H1 (cell line): ENCODE results near the gene PCID2. TPM values are rescaled to one million over a fixed set of nuclear protein-coding genes. Genes with fewer than 3 reads are reported as not detected.

ENCODE experiments used
- CTCF ChIA-PET: fragments of 300-600 bp; sonication (Branson Sonifier 250); formaldehyde crosslinking; loops from one replicate; lab custom pipeline; 2021; ENCODE audit not compliant: partially characterized antibody; lab: Charles Lee
- POLR2A ChIA-PET: fragments of 300-600 bp; sonication (Branson Sonifier 250); formaldehyde crosslinking; loops from one replicate; lab custom pipeline; 2021; ENCODE audit warnings: inconsistent platforms; ENCODE audit not compliant: partially characterized antibody; lab: Charles Lee
- DNase-seq, 2 experiments: peaks; one replicate each; pipeline versions ENCODE4 v3.0.0 to v3.0.0-alpha.2; 2010 to 2022; ENCODE audit warnings: low spot score in 2 of 2, low read depth in 1 of 2, mixed read lengths in 1 of 2
- FAIRE-seq: peaks from 2 replicates; lab custom pipeline; 2011; peaks lifted over from hg19 to GRCh38; lab: Jason Lieb, UNC
- H2AFZ ChIP-seq: 2 replicates; pipeline ENCODE4 v1.8.1; 2012; ENCODE audit warnings: low read length, inconsistent platforms
- H2AK5ac ChIP-seq: 2 replicates; pipeline ENCODE4 v1.6.1; 2013; ENCODE audit warnings: low read depth, low read length
- H2BK120ac ChIP-seq: replicated peaks from 2 replicates; pipeline ENCODE3; 2013; ENCODE audit warnings: low read depth, low read length, inconsistent platforms
- H2BK12ac ChIP-seq: 2 replicates; pipeline ENCODE4 v1.6.1; 2013; ENCODE audit warnings: low read depth, low read length
- H2BK15ac ChIP-seq: 2 replicates; pipeline ENCODE4 v1.6.1; 2013; ENCODE audit warnings: low read length
- H2BK20ac ChIP-seq: 2 replicates; pipeline ENCODE4 v1.6.1; 2013; ENCODE audit warnings: low read length
- H2BK5ac ChIP-seq: 2 replicates; pipeline ENCODE4 v1.6.1; 2013; ENCODE audit warnings: low read depth, low read length
- H3K14ac ChIP-seq: 2 replicates; pipeline ENCODE4 v1.6.1; 2013; ENCODE audit warnings: inconsistent platforms; ENCODE audit not compliant: insufficient read length
- H3K18ac ChIP-seq: 2 replicates; pipeline ENCODE4 v1.6.1; 2013; ENCODE audit warnings: low read length; ENCODE audit errors: extremely low read depth
- H3K23ac ChIP-seq: 2 replicates; pipeline ENCODE4 v1.6.1; 2013; ENCODE audit warnings: inconsistent platforms; ENCODE audit not compliant: insufficient read length
- H3K23me2 ChIP-seq: 2 replicates; pipeline ENCODE4 v1.6.1; 2013; ENCODE audit warnings: low read depth, low read length
- H3K27ac ChIP-seq: 2 replicates; pipeline ENCODE4 v1.6.1; 2011; ENCODE audit warnings: low read depth, low read length, inconsistent platforms
- H3K27me3 ChIP-seq, 4 experiments: replicated peaks in 1 of 4; 1 replicate in 1 of 4; 2 replicates in 3 of 4; pipeline versions ENCODE4 v1.6.1 to v1.8.1; 2011 to 2013; ENCODE audit warnings: low read length in 3 of 4, mild to moderate bottlenecking in 3 of 4, inconsistent platforms in 2 of 4, mixed read lengths in 2 of 4, moderate library complexity in 1 of 4; ENCODE audit not compliant: control insufficient read depth in 3 of 4, insufficient read depth in 3 of 4; ENCODE audit errors: extremely low read depth in 1 of 4
- H3K36me3 ChIP-seq, 4 experiments: 2 replicates each; pipeline versions ENCODE4 v1.6.1 to v1.8.1; 2011 to 2013; ENCODE audit warnings: mild to moderate bottlenecking in 4 of 4, low read length in 3 of 4, moderate library complexity in 2 of 4, control low read depth in 1 of 4, inconsistent platforms in 1 of 4; ENCODE audit not compliant: insufficient read depth in 4 of 4, control insufficient read depth in 2 of 4
- H3K4ac ChIP-seq: replicated peaks from 2 replicates; pipeline ENCODE3; 2013; ENCODE audit warnings: low read length, low read depth, mixed read lengths, inconsistent platforms; ENCODE audit not compliant: insufficient read length
- H3K4me1 ChIP-seq, 4 experiments: replicated peaks in 1 of 4; 1 replicate in 1 of 4; 2 replicates in 3 of 4; pipeline versions ENCODE4 v1.6.1 to v1.8.1; 2011 to 2013; ENCODE audit warnings: low read length in 3 of 4, inconsistent platforms in 2 of 4, mixed read lengths in 1 of 4; ENCODE audit not compliant: insufficient read depth in 4 of 4, control insufficient read depth in 3 of 4
- H3K4me2 ChIP-seq, 2 experiments: 2 replicates each; pipeline versions ENCODE4 v1.6.1 to v1.8.1; 2011 to 2013; ENCODE audit warnings: low read depth in 2 of 2, low read length in 2 of 2, control low read depth in 1 of 2, inconsistent platforms in 1 of 2, mild to moderate bottlenecking in 1 of 2; ENCODE audit not compliant: insufficient read depth in 1 of 2
- H3K4me3 ChIP-seq, 4 experiments: fragments of 200-600, 300-600 bp in 1 of 4; sonication (generic), shearing (Covaris generic), sonication (Bioruptor Twin) in 1 of 4; 2 replicates each; pipeline versions ENCODE4 v1.5.1 to v1.8.1; 2011 to 2016; ENCODE audit warnings: low read length in 4 of 4, low read depth in 3 of 4, control low read depth in 2 of 4, inconsistent platforms in 2 of 4, mild to moderate bottlenecking in 2 of 4, mixed read lengths in 1 of 4, moderate library complexity in 1 of 4; ENCODE audit not compliant: insufficient read depth in 2 of 4; ENCODE audit errors: extremely low read depth in 1 of 4
- H3K56ac ChIP-seq: replicated peaks from 2 replicates; pipeline ENCODE3; 2013; ENCODE audit warnings: low read depth, mild to moderate bottlenecking, mixed read lengths, low read length, inconsistent platforms; ENCODE audit not compliant: insufficient read length
- H3K79me1 ChIP-seq: 2 replicates; pipeline ENCODE4 v1.6.1; 2013; ENCODE audit warnings: low read depth, low read length, control low read depth
- H3K79me2 ChIP-seq, 2 experiments: 2 replicates each; pipeline versions ENCODE4 v1.6.1 to v1.8.1; 2012 to 2013; ENCODE audit warnings: low read length in 2 of 2, mild to moderate bottlenecking in 2 of 2, inconsistent platforms in 1 of 2; ENCODE audit not compliant: insufficient read depth in 2 of 2, control insufficient read depth in 1 of 2
- H3K9ac ChIP-seq, 4 experiments: replicated peaks in 1 of 4; 1 replicate in 1 of 4; 2 replicates in 3 of 4; pipeline versions ENCODE4 v1.6.1 to v1.8.1; 2011 to 2013; ENCODE audit warnings: low read depth in 3 of 4, low read length in 3 of 4, control low read depth in 2 of 4, mild to moderate bottlenecking in 2 of 4, moderate library complexity in 2 of 4, inconsistent platforms in 1 of 4; ENCODE audit errors: extremely low read depth in 1 of 4
- H3K9me3 ChIP-seq, 2 experiments: 2 replicates each; pipeline versions ENCODE4 v1.6.1 to v1.8.1; 2012 to 2013; ENCODE audit warnings: mild to moderate bottlenecking in 2 of 2, moderate library complexity in 2 of 2, control low read depth in 1 of 2, inconsistent platforms in 1 of 2, low read depth in 1 of 2, low read length in 1 of 2, mixed read lengths in 1 of 2; ENCODE audit not compliant: insufficient read depth in 2 of 2
- H4K20me1 ChIP-seq, 2 experiments: replicated peaks in 1 of 2; 2 replicates each; pipeline versions ENCODE3 to v1.8.1; 2011 to 2013; ENCODE audit warnings: inconsistent platforms in 2 of 2, low read length in 2 of 2, mild to moderate bottlenecking in 1 of 2; ENCODE audit not compliant: insufficient read depth in 2 of 2, control insufficient read depth in 1 of 2
- H4K5ac ChIP-seq: 2 replicates; pipeline ENCODE4 v1.6.1; 2013; ENCODE audit warnings: low read length, low read depth, mixed read lengths, inconsistent platforms; ENCODE audit not compliant: insufficient read length
- H4K8ac ChIP-seq: 2 replicates; pipeline ENCODE4 v1.8.0; 2013; ENCODE audit warnings: mild to moderate bottlenecking, moderate library complexity, low read length, inconsistent platforms; ENCODE audit not compliant: insufficient read depth; ENCODE audit errors: extremely low read depth
- H4K91ac ChIP-seq: replicated peaks from 2 replicates; pipeline ENCODE3; 2013; ENCODE audit warnings: low read length, mixed read lengths, inconsistent platforms; ENCODE audit not compliant: insufficient read length
- POLR2AphosphoS5 ChIP-seq: IDR thresholded peaks from 2 replicates; pipeline ENCODE4 v1.6.1; 2011; ENCODE audit warnings: low read depth, low read length
- SAP30 ChIP-seq: fragments of 300-600 bp; sonication (generic); IDR thresholded peaks from 2 replicates; pipeline ENCODE4 v1.7.1; 2012; ENCODE audit warnings: low read length, moderate library complexity, mild to moderate bottlenecking, inconsistent platforms; ENCODE audit not compliant: insufficient read depth, insufficient replicate concordance
- WGBS, 2 experiments: shearing (Covaris generic) in 1 of 2; methylation state at CpG; one replicate each; pipeline versions ENCODE4 v1.1.6 to v1.1.7; 2013 to 2015; ENCODE audit warnings: low lambda C conversion rate in 2 of 2, mixed read lengths in 2 of 2, inconsistent platforms in 1 of 2, low coverage in 1 of 2, missing lambda C conversion rate in 1 of 2; ENCODE audit not compliant: insufficient replicate concordance in 2 of 2, insufficient coverage in 1 of 2, insufficient read length in 1 of 2; ENCODE audit errors: extremely low coverage in 1 of 2, missing lambda C conversion rate in 1 of 2; 5-methylcytosine and 5-hydroxymethylcytosine counted together
- polyA plus RNA-seq, 7 experiments: library from polyadenylated mRNA; depleted of rRNA in 3 of 7; stranded (reverse) in 5 of 7; unstranded in 2 of 7; fragments of >200 nt in 5 of 7; fragments of 200-250 nt in 2 of 7; gene quantifications; 1 replicate in 5 of 7; 2 replicates in 1 of 7; 4 replicates in 1 of 7; pipeline versions ENCODE4 v1.2.1 to v1.2.3, GENCODE V29; 2011 to 2013; ENCODE audit warnings: missing spikeins in 2 of 7, mixed read lengths in 2 of 7
- total RNA-seq: library from RNA; stranded (reverse); fragmentation: NEBNext Ultra II Directional; extraction: Animal tissue kit (Norgen Biotek cat#: 25700); gene quantifications from 2 replicates; pipeline ENCODE4 v1.2.1, GENCODE V29; 2021

Gene PCID2
- total and polyA plus RNA-seq, 2 of the 8 experiments (the other 6 are each of a cell fraction or from before 2014, with no cell fraction given) = 72.4 to 72.8 TPM

DNA sequence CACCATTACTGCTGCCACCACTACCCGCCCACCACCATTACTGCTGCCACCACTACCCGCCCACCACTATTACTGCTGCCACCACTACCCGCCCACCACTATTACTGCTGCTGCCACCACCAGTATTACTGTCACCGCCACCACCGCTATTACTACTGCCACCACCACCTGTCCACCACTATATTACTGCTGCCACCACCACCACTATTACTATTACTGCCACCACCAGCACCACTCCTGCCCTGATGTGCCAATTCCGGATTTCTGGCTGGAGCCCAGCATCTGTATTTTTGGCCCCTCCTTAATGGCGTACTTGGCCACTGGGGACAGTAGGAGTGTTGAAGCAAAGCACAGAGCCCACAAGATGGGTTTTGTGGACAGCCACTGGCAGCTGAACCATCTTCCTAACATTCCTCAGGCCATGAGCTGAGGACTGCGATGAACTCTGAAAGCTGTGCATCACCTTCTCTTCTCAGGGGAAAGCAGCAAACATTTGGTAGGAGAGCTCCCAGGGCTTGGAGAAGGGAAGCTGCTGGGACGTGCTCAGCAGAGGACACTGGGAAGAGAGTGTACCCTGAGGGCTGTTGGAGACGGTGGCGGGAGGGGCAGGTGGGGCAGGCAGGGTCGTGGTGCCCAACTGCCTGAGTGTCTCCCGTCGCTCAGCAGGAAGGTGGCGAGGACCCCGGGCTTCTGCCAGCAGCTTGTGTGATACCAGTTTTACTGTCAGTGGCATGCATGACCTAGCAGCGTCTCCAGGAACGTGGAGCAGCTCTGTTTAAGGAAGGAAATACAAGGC lies 23.9 kb upstream of the PCID2 start:
- no peak overlapping the region for H3K27ac ChIP-seq
- no peaks in the 10 kb centered on the region for H3K79me2 ChIP-seq
- no peak overlapping the region for H2BK15ac ChIP-seq
- no peak overlapping the region for H2AK5ac ChIP-seq
- H2BK5ac ChIP-seq = no peak overlapping the region
- no peaks in the 10 kb centered on the region for H3K4me1 ChIP-seq
- TF ChIP-seq POLR2AphosphoS5 (peak; percentile 18; the same call in 1 of the 2 replicates), SAP30 (no peak)
- TF ChIP-seq, all 59 proteins: peak for 1
- H3K79me1 ChIP-seq = no peaks in the 10 kb centered on the region
- H3K56ac ChIP-seq = no peak overlapping the region
- ChIA-PET POLR2A (interaction anchor here (0.7 to 1.0 kb wide), 4 partner anchors 10 to 22 kb away, joined by 3 read pairs; partner anchors contain the start of gene CUL4A), CTCF (interaction anchor here (0.8 kb wide), 1 partner anchor 21 kb away, joined by 3 read pairs; no protein-coding TSS in a partner anchor)
- no peak overlapping the region for H3K4me2 ChIP-seq
- H3K4me3 ChIP-seq = no peak overlapping the region
- H3K18ac ChIP-seq = no peak overlapping the region
- peaks cover 20 to 59% (median 35%) of the 10 kb centered on the region in 4 experiments for H3K36me3 ChIP-seq
- H2BK20ac ChIP-seq = no peak overlapping the region
- WGBS, 2 experiments = 86% methylated on average over 18 of the region's 18 CpGs; no CpG with 5 or more reads in 1 of the 2 experiments
- H4K91ac ChIP-seq = no peak overlapping the region
- H3K23me2 ChIP-seq = no peaks in the 10 kb centered on the region; the same call in 1 of the 2 replicates
- H3K9me3 ChIP-seq = no peaks in the 10 kb centered on the region
- FAIRE-seq = no peak
- H4K8ac ChIP-seq = no peak overlapping the region
- no peak overlapping the region for H2AFZ ChIP-seq
- peaks cover 6 to 11% of the 10 kb centered on the region in 2 experiments for H4K20me1 ChIP-seq
- no peaks in the 10 kb centered on the region for H3K27me3 ChIP-seq
- H4K5ac ChIP-seq = no peak overlapping the region
- no peak overlapping the region for H3K14ac ChIP-seq
- no peak overlapping the region for H3K9ac ChIP-seq
- no peak for DNase-seq
- H3K4ac ChIP-seq = no peak overlapping the region
- H3K23ac ChIP-seq = no peak overlapping the region
- H2BK12ac ChIP-seq = no peak overlapping the region
- H2BK120ac ChIP-seq = no peak overlapping the region
